ENCODE data around the gene DRAM2. TPM values are rescaled to one million over a fixed set of nuclear protein-coding genes. Genes with fewer than 3 reads are reported as not detected.
A peak's percentile ranks its signal among the peaks of the same experiment; 100 is the strongest.

Gene DRAM2
- total and polyA plus RNA-seq, 9 of the 15 experiments (the other 6 are each of a cell fraction or from before 2014, with no cell fraction given), result 29.0 to 161 (median 53.5) TPM

DNA sequence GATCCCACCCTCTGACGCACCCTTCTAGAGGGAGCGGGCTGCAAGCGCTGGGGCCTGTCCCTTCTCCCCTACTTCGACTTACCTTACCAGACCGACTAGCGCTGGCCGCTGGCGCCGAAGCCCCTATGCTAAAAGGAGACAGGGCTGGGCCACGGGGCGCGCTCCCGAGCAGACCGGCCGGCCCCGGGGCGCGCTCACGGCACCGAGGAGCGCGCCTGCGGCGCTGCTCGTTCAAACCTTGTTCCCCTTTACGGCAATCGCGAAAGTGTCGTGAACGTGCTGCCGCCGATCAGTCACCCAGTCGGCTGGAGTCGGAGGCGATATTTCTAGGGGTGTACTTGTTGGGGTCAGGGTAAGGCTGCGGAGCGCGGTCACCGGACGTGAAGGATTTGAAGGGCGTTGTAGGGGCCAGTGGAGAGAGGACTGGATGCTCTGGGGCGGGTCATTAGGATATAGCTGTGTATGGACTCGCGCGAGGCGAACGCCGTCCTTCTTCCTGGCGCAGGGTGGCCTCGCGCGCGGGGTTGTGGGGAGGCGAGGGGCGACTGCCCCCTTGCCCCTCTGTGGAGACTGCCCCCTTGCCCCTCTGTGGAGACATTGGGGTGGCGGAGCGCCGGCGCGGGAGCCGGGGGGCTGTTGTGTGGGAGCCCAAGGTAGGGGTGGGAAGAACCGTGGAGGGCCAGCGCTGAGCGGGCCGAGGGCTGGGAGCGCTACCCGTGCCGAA is at the start of gene DRAM2, which contains the start of gene CEPT1 (continued):
- TF ChIP-seq U2AF1 (optimal IDR thresholded peaks at IDR 0.05; ENCODE audit: low read depth, low read length) (no peak), TCF7L2 (IDR thresholded peaks at IDR 0.05; ENCODE audit: low read depth, low read length) (no peak), YY1 (IDR thresholded peaks at IDR 0.05; ENCODE audit: borderline replicate concordance in 1 of 3, control insufficient read depth in 1 of 3, extremely low read depth in 1 of 3, insufficient read depth in 3 of 3, insufficient read length in 1 of 3, insufficient replicate concordance in 2 of 3, low read depth in 1 of 3, low read length in 2 of 3) (peak in 1 of 3 experiments; percentile 6), BCOR (IDR thresholded peaks at IDR 0.05) (0 out of 2 replicates have a peak, but pooled peaks have one; percentile 36), ASH1L (IDR thresholded peaks at IDR 0.05; ENCODE audit: borderline replicate concordance, low read depth, partially characterized antibody) (peak; percentile 33), ETV5 (CRISPR knock-in tag; IDR thresholded peaks at IDR 0.05; ENCODE audit: low read depth) (peak; percentile 41), SAFB (IDR thresholded peaks at IDR 0.05; ENCODE audit: borderline replicate concordance, low read depth, low read length) (no peak), ZNF133 (CRISPR knock-in tag; IDR thresholded peaks at IDR 0.05) (no peak), ZNF324 (CRISPR knock-in tag; IDR thresholded peaks at IDR 0.05) (no peak), FOXM1 (IDR thresholded peaks at IDR 0.05; ENCODE audit: low read depth) (no peak), FOXM1 (CRISPR knock-in tag; IDR thresholded peaks at IDR 0.05; ENCODE audit: low read depth) (no peak), RB1 (IDR thresholded peaks at IDR 0.05; ENCODE audit: low read depth) (peak; percentile 81), PHB2 (IDR thresholded peaks at IDR 0.05; ENCODE audit: low read depth) (no peak)
- TF ChIP-seq, protein P1, sequence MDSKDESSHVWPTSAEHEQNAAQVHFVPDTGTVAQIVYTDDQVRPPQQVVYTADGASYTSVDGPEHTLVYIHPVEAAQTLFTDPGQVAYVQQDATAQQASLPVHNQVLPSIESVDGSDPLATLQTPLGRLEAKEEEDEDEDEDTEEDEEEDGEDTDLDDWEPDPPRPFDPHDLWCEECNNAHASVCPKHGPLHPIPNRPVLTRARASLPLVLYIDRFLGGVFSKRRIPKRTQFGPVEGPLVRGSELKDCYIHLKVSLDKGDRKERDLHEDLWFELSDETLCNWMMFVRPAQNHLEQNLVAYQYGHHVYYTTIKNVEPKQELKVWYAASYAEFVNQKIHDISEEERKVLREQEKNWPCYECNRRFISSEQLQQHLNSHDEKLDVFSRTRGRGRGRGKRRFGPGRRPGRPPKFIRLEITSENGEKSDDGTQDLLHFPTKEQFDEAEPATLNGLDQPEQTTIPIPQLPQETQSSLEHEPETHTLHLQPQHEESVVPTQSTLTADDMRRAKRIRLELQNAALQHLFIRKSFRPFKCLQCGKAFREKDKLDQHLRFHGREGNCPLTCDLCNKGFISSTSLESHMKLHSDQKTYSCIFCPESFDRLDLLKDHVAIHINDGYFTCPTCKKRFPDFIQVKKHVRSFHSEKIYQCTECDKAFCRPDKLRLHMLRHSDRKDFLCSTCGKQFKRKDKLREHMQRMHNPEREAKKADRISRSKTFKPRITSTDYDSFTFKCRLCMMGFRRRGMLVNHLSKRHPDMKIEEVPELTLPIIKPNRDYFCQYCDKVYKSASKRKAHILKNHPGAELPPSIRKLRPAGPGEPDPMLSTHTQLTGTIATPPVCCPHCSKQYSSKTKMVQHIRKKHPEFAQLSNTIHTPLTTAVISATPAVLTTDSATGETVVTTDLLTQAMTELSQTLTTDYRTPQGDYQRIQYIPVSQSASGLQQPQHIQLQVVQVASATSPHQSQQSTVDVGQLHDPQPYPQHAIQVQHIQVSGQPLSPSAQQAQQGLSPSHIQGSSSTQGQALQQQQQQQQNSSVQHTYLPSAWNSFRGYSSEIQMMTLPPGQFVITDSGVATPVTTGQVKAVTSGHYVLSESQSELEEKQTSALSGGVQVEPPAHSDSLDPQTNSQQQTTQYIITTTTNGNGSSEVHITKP (IDR thresholded peaks at IDR 0.05; ENCODE audit: partially characterized antibody), result no peak
- TF ChIP-seq, protein P2, sequence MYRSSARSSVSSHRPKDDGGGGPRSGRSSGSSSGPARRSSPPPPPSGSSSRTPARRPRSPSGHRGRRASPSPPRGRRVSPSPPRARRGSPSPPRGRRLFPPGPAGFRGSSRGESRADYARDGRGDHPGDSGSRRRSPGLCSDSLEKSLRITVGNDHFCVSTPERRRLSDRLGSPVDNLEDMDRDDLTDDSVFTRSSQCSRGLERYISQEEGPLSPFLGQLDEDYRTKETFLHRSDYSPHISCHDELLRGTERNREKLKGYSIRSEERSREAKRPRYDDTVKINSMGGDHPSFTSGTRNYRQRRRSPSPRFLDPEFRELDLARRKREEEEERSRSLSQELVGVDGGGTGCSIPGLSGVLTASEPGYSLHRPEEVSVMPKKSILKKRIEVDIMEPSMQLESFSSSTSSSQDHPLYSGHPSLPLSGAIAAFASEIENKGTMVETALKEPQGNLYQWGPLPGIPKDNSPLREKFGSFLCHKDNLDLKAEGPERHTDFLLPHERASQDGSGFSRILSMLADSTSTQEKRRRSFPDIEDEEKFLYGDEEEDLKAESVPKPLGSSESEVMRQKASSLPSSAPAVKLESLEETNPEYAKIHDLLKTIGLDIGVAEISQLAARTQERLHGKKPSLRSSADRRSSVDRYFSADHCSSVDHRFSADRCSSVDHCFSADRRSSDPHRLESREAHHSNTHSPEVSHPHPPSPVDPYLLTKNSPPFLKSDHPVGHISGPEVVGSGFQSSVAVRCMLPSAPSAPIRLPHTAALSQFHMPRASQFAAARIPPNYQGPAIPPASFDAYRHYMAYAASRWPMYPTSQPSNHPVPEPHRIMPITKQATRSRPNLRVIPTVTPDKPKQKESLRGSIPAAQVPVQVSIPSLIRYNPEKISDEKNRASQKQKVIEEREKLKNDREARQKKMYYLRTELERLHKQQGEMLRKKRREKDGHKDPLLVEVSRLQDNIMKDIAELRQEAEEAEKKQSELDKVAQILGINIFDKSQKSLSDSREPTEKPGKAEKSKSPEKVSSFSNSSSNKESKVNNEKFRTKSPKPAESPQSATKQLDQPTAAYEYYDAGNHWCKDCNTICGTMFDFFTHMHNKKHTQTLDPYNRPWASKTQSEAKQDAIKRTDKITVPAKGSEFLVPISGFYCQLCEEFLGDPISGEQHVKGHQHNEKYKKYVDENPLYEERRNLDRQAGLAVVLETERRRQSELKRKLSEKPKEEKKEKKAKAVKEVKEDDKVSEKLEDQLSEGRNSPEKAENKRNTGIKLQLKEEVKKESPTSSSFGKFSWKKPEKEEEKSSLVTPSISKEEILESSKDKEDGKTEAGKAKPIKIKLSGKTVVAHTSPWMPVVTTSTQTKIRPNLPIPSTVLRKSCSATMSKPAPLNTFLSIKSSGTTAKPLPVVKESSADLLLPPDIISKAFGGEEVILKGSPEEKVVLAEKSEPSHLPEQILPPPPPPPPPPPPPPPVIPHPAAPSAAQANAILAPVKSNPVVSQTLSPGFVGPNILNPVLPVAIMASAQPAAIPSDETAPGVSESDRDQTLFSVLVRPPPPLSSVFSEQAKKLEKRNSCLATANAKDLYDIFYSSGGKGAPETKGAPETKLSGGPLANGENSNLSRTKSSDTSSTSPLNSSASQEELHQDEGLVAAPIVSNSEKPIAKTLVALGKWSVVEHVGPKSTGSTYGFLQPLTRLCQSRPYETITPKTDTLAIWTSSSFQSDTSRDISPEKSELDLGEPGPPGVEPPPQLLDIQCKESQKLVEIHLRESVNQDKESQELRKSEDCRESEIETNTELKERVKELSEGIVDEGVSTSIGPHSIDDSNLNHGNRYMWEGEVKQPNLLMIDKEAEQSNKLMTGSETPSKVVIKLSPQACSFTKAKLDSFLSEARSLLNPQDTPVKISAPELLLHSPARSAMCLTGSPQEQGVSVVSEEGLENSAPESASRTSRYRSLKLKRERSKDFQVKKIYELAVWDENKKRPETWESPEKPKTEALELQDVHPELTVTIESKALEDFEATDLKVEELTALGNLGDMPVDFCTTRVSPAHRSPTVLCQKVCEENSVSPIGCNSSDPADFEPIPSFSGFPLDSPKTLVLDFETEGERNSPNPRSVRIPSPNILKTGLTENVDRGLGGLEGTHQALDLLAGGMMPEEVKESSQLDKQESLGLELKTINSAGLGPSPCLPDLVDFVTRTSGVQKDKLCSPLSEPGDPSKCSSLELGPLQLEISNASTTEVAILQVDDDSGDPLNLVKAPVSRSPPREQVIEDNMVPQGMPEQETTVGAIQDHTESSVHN (IDR thresholded peaks at IDR 0.05; ENCODE audit: borderline replicate concordance in 1 of 2, low read depth in 1 of 2), result no peak

Data from K562 (cell line).